ENCODE data around the gene FADS1. TPM values are rescaled to one million over a fixed set of nuclear protein-coding genes. Genes with fewer than 3 reads are reported as not detected.

FADS1 gene
- total RNA-seq, 2 donors from 2014 or later, result 39.0 to 52.9 TPM

- ATAC-seq (ENCODE audit: insufficient number of reproducible peaks, low FRiP score, low read depth) (no peak), DNase-seq (ENCODE audit: low spot score) (no peak)
- H3K27me3 ChIP-seq (replicated peaks; ENCODE audit: insufficient read depth), result no peaks in the 10 kb centered on the region
- H3K9me3 ChIP-seq, result no peaks in the 10 kb centered on the region
- no peak overlapping the region for H3K27ac ChIP-seq
- TF ChIP-seq, protein P1, sequence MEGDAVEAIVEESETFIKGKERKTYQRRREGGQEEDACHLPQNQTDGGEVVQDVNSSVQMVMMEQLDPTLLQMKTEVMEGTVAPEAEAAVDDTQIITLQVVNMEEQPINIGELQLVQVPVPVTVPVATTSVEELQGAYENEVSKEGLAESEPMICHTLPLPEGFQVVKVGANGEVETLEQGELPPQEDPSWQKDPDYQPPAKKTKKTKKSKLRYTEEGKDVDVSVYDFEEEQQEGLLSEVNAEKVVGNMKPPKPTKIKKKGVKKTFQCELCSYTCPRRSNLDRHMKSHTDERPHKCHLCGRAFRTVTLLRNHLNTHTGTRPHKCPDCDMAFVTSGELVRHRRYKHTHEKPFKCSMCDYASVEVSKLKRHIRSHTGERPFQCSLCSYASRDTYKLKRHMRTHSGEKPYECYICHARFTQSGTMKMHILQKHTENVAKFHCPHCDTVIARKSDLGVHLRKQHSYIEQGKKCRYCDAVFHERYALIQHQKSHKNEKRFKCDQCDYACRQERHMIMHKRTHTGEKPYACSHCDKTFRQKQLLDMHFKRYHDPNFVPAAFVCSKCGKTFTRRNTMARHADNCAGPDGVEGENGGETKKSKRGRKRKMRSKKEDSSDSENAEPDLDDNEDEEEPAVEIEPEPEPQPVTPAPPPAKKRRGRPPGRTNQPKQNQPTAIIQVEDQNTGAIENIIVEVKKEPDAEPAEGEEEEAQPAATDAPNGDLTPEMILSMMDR (IDR thresholded peaks at IDR 0.05), result no peak
- peaks cover 38% of the 10 kb centered on the region for H3K36me3 ChIP-seq
- peaks cover 15 to 24% of the 10 kb centered on the region in 2 donors for H3K4me1 ChIP-seq (ENCODE audit: control insufficient read depth in 1 of 2, low read depth in 2 of 2)
- H3K4me3 ChIP-seq, result no peak overlapping the region
Measured at GRCh38 chr11:61854966-61855714, 38.3 kb upstream of the FADS1 start.

DNA sequence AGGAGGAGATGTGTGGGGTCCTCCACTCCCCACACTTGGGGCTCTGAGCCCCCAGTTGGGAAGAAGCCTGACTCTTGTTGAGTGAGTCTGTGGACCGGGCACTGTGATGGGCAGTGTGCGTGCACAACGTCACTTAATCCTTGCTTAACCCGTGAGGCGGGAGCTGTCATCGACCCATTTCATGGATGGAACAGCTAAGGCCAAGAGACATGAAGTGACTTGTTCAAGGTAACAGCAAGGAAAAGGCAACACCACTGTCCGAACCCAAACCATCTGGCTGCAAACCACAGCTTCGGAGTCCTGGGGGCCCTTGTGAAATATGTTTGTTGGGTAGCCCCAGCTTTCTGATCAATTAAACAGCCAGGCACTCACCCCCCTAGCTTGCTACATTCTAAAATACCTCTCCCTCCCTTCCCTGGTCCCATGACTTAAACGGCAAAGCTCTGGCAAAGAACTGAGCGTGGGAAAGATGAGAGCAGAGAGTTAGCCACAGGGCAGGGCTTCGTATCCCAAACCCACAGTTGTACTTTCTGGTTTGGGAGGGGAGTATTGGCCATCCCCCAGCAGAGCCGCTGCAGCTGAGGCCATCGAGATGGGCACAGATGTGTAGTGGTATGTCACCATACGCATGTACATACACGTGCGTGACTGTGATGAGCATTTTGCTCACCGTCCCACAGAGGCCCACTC is 37.5 kb upstream of the FADS1 start:
- Histone ChIP-seq H3K4me1 (ENCODE audit: control insufficient read depth in 1 of 2, low read depth in 2 of 2) (peaks cover 15 to 22% of the 10 kb centered on the region in 2 donors), H3K27ac (no peak overlapping the region), H3K9me3 (no peaks in the 10 kb centered on the region), H3K36me3 (peaks cover 39% of the 10 kb centered on the region), H3K27me3 (replicated peaks; ENCODE audit: insufficient read depth) (no peaks in the 10 kb centered on the region), H3K4me3 (no peak overlapping the region)
- ATAC-seq (ENCODE audit: insufficient number of reproducible peaks, low FRiP score, low read depth), result no peak
- no peak for DNase-seq (ENCODE audit: low spot score)
- TF ChIP-seq, protein P1 (IDR thresholded peaks at IDR 0.05), result no peak

DNA sequence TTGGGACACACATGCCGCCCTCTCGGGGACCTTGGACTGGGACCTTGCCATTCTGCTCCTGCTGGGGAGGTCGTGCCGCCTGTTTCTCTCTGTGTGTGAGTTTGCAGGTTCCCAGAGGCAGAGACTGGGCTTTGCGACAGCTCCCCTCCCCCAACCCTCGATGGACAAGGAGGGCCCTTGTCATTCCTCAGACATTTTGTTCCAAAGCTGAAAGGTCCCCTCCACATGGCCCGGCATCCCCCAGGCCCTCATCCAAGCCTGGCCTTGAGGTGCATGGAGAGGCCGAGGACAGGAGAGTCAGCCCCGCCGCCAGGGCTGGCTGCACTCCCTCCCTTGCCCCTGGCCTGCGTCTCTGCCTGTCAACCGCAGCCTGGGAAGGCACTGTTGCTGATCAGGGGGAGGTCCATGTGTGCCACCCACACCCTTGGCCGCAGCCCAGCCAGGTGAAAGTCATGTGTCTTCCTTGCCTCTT is 36.9 kb upstream of the FADS1 start:
- no peak for ATAC-seq (ENCODE audit: insufficient number of reproducible peaks, low FRiP score, low read depth)
- Histone ChIP-seq H3K27ac (no peak overlapping the region), H3K9me3 (no peaks in the 10 kb centered on the region), H3K27me3 (replicated peaks; ENCODE audit: insufficient read depth) (no peaks in the 10 kb centered on the region), H3K4me1 (ENCODE audit: control insufficient read depth in 1 of 2, low read depth in 2 of 2) (peaks cover 15 to 22% of the 10 kb centered on the region in 2 donors), H3K4me3 (no peak overlapping the region), H3K36me3 (peaks cover 40% of the 10 kb centered on the region)
- DNase-seq (ENCODE audit: low spot score), result no peak
- TF ChIP-seq, protein P1 (IDR thresholded peaks at IDR 0.05), result no peak

DNA sequence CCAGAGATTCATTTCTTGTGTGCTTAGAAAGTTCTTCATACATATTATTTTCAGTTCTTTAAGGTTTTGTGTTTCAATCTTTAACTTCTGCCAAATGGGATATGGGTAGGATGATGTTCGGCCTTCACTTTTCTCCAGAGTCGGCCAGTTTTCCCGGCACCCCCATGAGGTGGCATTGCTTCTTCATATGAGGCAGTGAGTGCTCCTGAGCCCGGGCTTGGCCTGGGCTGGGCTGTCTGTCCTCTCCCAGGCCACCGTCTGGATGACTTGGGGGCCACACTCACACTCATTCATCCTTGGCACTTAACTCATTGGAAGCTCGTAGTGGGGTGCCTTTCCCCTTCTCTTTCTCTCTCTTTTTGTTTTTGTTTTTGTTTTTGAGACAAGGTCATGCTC is 35.1 kb upstream of the FADS1 start:
- no peak for ATAC-seq (ENCODE audit: insufficient number of reproducible peaks, low FRiP score, low read depth)
- TF ChIP-seq, protein P1 (IDR thresholded peaks at IDR 0.05), result no peak
- Histone ChIP-seq H3K27me3 (replicated peaks; ENCODE audit: insufficient read depth) (no peaks in the 10 kb centered on the region), H3K4me3 (no peak overlapping the region), H3K4me1 (ENCODE audit: control insufficient read depth in 1 of 2, low read depth in 2 of 2) (peaks cover 15 to 22% of the 10 kb centered on the region in 2 donors), H3K27ac (peak overlapping the region; percentile 69 to 80), H3K9me3 (no peaks in the 10 kb centered on the region), H3K36me3 (peaks cover 46% of the 10 kb centered on the region)
- DNase-seq (ENCODE audit: low spot score), result no peak

- Histone ChIP-seq H3K27ac (peak overlapping the region; percentile 69 to 80), H3K9me3 (no peaks in the 10 kb centered on the region), H3K4me1 (ENCODE audit: control insufficient read depth in 1 of 2, low read depth in 2 of 2) (peaks cover 15 to 22% of the 10 kb centered on the region in 2 donors), H3K4me3 (peak overlapping the region; percentile 10), H3K36me3 (peaks cover 41% of the 10 kb centered on the region), H3K27me3 (replicated peaks; ENCODE audit: insufficient read depth) (no peaks in the 10 kb centered on the region)
- DNase-seq (ENCODE audit: low spot score) (no peak), ATAC-seq (ENCODE audit: insufficient number of reproducible peaks, low FRiP score, low read depth) (no peak)
- TF ChIP-seq, protein P1 (IDR thresholded peaks at IDR 0.05), result no peak
Measured at GRCh38 chr11:61851113-61851899, 34.5 kb upstream of the FADS1 start.

All from thoracic aorta (tissue), 2 donors.